Stimulated activated CD4-positive, alpha-beta T cell treated with anti-CD3 and anti-CD28 coated beads, Interleukin-1b, Interleukin-23, amount 100 ng/mL, for 24 hours (primary cell): Measurements from ENCODE around the gene COA1.
A peak's percentile ranks its signal among the peaks of the same experiment; 100 is the strongest.
"Not testable (repeated sequence)": the region's sequence is repeated elsewhere in the genome, so short reads cannot be mapped to it uniquely, and the experiment has no call there.

Experiments used
- DNase-seq, 4 experiments: peaks; one replicate each; pipeline ENCODE4 v3.0.0-alpha.2; 2020; ENCODE audit warnings: low read depth in 4 of 4, low spot score in 1 of 4

The COA1 gene

GRCh38 chr7:43729214-43729923 lies at the start of gene COA1:
COA1 (minus strand) TSS chr7:43729523; CDS start chr7:43648614, 80,909 bp downstream.
- peak; percentile 55 to 76 (median 66) for DNase-seq

- DNase-seq, result not testable (repeated sequence)
These were observed 49.1 kb upstream of the COA1 start for GRCh38 chr7:43778293-43779044.

GRCh38 chr7:43775255-43775654 lies 45.9 kb upstream of the COA1 start:
- not testable (repeated sequence) for DNase-seq

GRCh38 chr7:43773268-43773667 lies 43.9 kb upstream of the COA1 start:
- not testable (repeated sequence) for DNase-seq

GRCh38 chr7:43771573-43771972 lies 42.2 kb upstream of the COA1 start:
- DNase-seq, result no peak

- no peak for DNase-seq
These were observed 41.8 kb upstream of the COA1 start for GRCh38 chr7:43771128-43771527.

GRCh38 chr7:43769791-43770465 lies 40.6 kb upstream of the COA1 start:
- DNase-seq, result no peak

- DNase-seq, result no peak
These were observed 40.0 kb upstream of the COA1 start for GRCh38 chr7:43769281-43769680.

- no peak for DNase-seq
These were observed 39.6 kb upstream of the COA1 start for GRCh38 chr7:43768887-43769272.

- no peak for DNase-seq
These were observed 39.0 kb upstream of the COA1 start for GRCh38 chr7:43768201-43768886.

GRCh38 chr7:43767311-43767710 lies 38.0 kb upstream of the COA1 start:
- DNase-seq, result no peak

GRCh38 chr7:43766564-43766963 lies 37.2 kb upstream of the COA1 start:
- DNase-seq, result no peak

GRCh38 chr7:43764807-43765491 lies 35.6 kb upstream of the COA1 start:
- DNase-seq, result no peak

- peak in 3 of 4 experiments; percentile 25 to 46 (median 29) for DNase-seq
These were observed 34.9 kb upstream of the COA1 start for GRCh38 chr7:43764039-43764761.

GRCh38 chr7:43763183-43763582 lies 33.9 kb upstream of the COA1 start:
- DNase-seq, result no peak

- no peak for DNase-seq
These were observed 32.8 kb upstream of the COA1 start for GRCh38 chr7:43761938-43762692.

- DNase-seq, result no peak
These were observed 32.1 kb upstream of the COA1 start for GRCh38 chr7:43761382-43761781.

- DNase-seq, result no peak
These were observed 31.5 kb upstream of the COA1 start for GRCh38 chr7:43760861-43761260.
